Measurements from ENCODE around the gene CHMP6.

The CHMP6 gene

DNA sequence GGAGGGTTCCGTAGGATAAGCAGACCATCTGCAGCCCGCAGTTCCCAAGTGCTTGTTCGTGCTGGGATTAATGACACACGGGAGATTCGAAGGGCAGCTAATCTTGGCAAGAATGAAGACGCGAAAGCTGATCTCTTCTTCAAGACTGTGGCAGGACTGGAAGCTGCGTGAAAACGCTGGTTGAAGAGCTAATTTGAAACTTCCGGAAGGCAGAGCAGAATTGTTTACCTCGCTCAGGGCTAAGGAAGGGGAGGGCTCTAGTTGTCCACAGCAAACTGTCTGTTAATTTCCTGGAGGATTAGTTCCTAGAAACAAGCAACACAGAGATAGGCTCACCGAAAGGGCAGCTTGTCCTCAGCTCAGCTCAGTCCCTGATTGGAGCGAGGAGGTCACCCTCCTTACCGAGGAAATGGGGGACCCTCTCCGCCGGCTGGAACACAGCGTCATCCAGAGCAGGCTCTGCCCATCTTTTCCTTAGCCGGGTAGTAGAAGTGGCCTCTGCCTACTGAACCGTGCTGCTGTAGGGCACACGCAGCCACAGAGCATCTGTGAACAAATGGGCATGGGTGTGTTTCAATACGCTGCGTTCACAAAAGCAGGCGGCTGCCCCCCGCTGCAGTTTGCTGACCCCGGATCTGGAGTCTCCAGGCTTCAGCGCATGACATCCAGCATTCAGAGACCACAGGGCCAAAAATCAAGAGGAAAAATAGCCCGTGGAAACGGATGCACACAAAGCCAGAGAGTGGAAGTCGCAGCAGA lies 26.6 kb downstream of the CHMP6 start:
- peak overlapping the region; percentile 15; the same call in 1 of the 2 replicates for H3K4me3 ChIP-seq (ENCODE audit: low read length)
- no peak for TF ChIP-seq ZNF274 (IDR thresholded peaks at IDR 0.05; ENCODE audit: low read depth, low read length)

DNA sequence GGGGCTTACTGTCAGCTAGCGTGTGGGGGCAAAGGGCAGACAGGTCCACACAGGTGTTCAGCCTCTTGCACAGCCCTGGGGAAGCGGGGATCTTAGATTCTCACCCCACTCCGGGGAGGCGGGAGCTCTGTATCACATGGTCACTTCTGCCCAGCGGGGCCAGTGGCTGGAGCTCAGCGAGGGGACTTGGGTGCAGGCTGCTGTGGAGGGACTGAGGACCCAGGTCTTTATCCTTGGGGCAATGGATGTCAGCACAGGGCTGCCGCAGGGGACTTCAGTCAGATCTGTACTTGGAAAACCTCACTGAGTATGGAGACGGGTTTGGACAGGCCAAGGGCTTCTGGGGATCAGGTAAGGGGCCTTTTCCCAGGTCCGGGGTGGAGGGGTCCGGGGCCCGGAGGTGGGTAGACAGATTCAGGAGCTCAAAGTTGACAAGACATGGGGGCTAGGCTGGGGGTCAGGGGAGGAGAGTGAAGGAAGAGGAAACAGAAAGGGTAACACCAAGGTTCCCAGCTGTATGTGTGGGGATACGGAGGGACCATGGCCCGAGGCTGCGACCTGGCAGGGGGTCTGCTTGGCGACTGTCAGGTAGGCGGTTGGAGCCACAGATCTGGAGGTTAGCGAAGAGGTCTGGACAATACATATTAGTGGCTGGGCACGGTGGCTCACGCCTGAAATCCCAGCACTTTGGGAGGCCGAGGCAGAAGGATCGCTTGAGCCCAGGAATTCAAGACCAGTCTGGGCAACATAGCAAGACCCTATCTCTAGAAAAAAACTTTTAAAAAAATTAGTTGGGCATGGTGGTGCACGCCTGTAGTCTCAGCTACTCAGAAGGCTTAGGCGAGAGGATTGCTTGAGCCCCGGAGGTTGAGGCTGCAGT lies 28.2 kb downstream of the CHMP6 start:
- no peak overlapping the region for H3K4me3 ChIP-seq (ENCODE audit: low read length)
- TF ChIP-seq ZNF274 (IDR thresholded peaks at IDR 0.05; ENCODE audit: low read depth, low read length) = no peak

DNA sequence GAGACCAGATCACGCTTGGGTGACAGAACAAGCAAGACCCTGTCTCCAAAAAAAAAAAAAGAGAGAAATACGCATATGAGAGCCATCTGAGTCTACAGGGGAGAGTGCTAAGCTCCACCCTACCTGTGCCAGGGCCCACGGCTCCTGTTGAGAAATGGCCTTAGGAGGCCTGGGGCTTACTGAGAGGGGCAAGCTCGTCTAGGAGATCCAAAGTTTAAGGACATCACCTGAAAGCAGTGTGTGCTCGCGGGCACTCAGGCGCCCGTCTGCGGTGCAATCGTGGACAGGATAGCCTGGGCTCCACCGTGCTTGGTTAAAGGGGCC lies 28.8 kb downstream of the CHMP6 start:
- H3K4me3 ChIP-seq (ENCODE audit: low read length) = no peak overlapping the region
- no peak for TF ChIP-seq ZNF274 (IDR thresholded peaks at IDR 0.05; ENCODE audit: low read depth, low read length)

DNA sequence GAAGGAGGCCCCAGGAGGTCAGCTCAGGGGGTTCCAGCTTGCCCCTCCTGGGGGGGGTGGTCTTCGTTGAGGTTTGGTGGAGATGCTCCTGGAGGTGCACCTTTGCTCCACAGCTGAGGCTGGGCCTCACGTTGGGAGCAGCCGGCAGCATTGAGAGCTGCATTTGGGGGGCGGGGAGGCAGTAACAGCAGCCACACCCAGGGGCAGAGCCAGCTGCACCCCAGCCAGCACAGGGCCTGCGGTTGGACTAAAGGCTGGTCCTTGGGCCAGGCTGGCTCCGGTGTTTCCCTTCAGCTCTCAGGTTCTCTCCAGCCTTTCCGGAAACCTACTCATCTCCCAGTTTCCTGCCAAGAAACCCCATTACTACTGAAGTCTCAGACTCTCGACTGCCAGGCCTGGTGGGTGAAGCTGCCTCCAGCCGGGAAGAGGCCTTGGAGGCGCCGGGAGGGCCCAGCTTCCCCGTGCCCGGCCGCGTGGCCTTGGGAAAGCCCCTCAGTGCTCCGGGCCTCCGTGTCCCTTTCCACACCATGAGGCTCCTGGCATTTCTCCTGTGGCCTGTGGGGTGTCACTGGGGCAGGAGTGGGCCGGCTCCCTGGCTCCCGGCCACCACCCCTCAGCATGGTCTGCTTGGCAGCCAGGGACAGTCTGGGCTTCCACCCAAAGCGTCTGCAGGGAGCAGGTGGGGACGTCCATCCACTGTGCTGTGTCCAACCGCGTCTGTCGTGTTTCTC lies 29.3 kb downstream of the CHMP6 start:
- no peak for TF ChIP-seq ZNF274 (IDR thresholded peaks at IDR 0.05; ENCODE audit: low read depth, low read length)
- no peak overlapping the region for H3K4me3 ChIP-seq (ENCODE audit: low read length)

DNA sequence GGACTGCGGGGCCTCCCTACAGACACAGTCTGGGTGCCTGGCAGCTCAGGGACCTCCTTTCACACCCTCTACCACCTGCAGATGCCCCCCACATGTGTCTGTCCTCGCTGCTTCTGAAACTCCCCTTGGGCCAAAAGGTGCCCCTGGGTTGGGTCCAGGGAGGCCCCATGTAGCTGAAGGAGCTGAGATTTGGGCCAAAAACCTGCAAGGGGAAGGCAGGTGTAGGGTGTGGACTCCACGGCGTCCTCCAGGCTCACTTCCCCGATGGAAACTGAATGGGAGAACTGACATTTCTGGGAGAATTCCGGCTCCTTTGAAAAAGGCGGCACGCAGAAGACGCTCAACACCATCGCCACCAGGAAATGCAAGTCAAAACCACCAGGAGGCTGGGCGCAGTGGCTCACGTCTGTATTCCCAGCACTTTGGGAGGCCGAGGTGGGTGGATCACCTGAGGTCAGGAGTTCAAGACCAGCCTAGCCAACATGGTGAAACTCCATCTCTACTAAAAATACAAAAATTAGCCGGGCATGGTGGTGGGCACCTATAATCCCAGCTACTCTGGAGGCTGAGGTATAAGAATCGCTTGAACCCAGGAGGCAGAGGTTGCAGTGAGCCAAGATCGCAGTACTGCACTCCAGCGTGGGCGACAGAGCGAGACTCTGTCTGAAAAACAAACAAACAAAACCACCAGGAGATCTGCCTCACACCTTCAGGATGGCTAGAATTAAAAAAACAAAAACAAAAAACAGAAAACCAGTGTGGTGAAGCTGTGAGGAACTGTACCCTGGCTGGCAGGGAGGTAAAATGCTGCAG lies 30.1 kb downstream of the CHMP6 start:
- no peak for TF ChIP-seq ZNF274 (IDR thresholded peaks at IDR 0.05; ENCODE audit: low read depth, low read length)

DNA sequence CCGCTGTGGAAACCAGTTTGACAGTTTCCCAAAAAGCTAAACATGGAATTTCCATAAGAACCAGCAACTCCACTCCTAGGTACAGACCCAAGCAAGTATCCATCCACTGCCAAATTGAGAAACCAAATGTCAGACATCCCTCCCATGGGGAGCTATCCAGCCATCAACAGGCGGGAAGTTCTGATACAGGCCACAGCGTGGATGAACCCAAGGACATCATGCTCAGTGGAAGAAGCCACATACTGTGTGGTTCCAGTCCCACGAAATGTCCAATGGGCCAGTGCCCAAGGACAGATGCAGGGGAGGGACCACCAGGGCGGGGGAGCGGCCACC lies 30.7 kb downstream of the CHMP6 start:
- no peak for TF ChIP-seq ZNF274 (IDR thresholded peaks at IDR 0.05; ENCODE audit: low read depth, low read length)

More for the DNA sequence above, 30.1 kb downstream of the CHMP6 start:
- no peak overlapping the region for H3K4me3 ChIP-seq (ENCODE audit: low read length)

DNA sequence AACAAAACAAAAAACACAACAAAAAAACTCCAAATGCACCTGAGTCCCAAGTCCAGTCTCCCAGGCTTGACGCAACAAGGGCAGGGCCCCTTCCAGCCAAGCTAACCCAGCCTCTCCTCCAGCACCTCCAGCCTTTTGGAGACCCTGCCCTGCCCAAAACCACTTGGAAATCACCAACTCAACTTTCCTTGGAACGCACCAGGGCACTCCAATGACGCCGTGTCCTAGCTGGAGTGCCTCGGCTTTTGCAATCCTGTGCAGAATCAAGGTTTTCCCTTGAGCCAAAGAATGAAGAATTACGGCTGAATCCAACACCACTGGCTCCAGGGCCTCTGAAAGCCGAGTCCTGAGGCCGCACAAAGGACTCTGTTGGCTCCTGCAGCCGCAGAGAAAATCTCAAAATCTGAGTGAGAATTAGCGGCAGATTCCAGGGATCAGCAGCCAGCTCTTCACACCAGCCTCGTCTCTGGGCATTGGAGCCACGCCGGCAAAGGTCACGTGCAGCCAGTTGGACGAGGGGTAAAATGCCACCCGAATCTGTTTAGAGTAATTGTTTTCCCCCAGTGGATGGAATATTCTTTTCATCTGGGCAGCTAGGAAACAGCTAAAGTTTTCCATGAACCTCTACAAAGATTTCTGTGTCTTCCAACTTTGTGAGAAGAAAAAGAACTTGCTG lies 33.6 kb downstream of the CHMP6 start:
- TF ChIP-seq ZNF274 (IDR thresholded peaks at IDR 0.05; ENCODE audit: low read depth, low read length) = no peak
- H3K4me3 ChIP-seq (ENCODE audit: low read length) = no peak overlapping the region

More for the DNA sequence above, 30.7 kb downstream of the CHMP6 start:
- H3K4me3 ChIP-seq (ENCODE audit: low read length) = no peak overlapping the region

DNA sequence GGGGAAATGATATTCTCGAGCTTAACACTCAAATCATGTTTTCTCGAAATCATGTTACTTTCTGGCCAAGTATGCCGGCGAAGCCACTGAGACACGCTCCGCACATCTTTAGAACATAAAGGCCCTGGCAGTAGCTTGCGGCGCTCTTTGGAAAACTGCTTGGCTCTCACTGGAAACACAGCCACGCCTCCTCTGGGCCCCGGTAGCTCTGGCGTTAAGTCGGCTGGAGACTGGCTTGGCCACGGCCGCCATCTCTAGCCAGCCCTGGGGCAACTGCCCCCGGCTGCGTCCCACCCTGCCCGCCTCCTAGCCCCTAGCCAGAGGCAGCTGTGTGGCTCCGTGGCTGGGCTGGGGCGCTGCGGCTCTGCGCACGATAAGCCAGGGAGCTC lies 34.1 kb downstream of the CHMP6 start:
- TF ChIP-seq ZNF274 (IDR thresholded peaks at IDR 0.05; ENCODE audit: low read depth, low read length) = no peak
- no peak overlapping the region for H3K4me3 ChIP-seq (ENCODE audit: low read length)

DNA sequence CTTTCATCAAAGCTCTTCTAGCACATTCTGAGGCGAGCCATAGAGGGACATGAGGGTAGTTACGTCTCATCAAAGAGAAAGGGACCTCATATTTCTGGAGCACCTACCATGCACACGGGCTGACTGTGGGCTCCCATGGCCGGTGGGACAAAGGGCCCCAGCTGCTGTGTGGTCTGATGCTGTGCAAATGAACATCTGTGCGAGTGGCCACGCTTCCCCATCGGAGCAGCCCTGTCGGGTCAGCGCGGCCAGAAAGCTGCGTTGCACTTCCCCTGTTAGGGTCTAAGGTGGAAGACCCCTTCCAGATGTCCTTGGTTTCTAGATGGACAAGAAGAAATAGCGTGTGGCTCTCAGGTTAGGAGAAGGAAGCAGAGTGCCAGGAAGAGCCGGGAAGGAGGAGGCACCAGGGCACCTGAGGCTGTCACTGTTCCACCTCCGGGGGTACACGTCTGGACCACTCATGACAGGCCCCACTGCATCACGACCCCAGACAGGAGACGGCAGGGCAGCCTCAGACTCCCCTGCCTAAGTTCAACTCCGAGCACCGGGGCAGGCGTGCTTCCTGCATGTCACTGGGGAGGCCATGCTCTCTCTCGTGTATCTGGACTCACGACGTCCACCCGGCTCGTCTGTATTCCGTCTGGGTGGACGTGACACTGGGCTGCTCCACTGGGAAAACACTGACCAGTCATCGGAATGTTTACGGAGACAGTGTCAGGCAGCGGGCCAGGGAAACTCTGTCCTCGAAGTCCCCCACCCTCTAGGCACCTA lies 34.8 kb downstream of the CHMP6 start:
- TF ChIP-seq ZNF274 (IDR thresholded peaks at IDR 0.05; ENCODE audit: low read depth, low read length) = no peak
- H3K4me3 ChIP-seq (ENCODE audit: low read length) = no peak overlapping the region

DNA sequence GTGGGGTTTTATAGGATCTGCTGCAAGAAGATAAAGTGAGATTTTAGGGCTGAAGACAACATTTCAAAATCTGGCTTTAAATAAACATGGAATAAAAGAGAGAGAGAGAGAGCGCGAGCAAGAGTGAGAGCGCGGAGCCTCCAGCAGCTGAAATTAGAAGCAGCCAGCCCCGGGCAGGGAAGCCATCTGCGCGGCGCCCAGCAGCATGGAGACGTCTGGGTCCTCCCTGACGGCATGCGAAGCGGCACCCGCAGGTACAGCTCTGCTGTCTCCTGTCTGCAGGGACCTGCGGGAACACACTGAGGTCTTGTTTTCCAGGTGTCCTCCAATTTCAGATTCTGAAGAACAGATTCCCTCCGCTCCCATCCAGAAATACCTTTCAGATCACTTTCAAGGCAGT lies 35.4 kb downstream of the CHMP6 start:
- no peak overlapping the region for H3K4me3 ChIP-seq (ENCODE audit: low read length)
- TF ChIP-seq ZNF274 (IDR thresholded peaks at IDR 0.05; ENCODE audit: low read depth, low read length) = no peak

DNA sequence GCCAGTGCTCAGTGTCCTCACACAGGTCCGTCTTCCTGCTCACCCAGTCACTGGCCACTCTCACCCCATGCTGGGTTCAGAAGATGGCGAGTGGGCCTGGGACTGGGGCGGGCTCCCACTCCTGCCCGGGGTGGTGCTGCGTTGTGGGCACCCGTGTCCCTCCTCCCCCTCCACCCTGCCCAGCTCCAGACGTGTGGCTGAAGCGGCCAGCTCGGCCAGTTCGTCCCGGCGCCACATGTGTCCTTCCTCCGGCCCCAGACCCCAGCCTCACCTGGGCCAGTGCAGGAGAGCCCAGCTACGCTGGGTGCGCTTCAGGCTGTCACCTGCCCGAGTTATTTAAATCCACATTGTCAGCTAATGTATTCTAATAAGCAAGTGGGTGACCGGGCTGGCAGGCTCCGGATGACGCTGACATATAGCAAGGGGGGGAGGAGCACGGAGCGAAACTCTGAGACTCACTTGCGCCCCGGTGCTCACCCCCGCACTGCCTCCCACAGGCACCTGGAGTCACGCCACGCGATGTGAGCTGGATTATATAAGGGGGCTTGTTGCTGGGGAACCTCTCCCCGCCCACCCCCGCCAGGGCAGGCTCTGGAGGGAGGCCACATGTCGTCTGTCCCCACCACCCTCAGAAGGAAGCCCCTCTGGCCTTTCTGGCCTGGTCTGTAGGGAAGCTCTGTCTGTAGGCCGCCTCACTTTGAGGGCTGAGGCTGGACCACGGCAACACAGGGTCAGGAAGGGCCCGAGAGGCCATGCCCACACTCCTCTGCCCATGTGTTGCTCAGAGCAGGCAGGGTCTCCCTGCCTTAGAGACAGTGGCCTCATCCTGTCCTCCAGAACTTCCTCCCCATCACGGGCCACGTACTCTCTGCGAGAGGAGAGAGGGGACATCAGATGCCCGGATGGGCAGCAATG lies 36.2 kb downstream of the CHMP6 start:
- no peak for TF ChIP-seq ZNF274 (IDR thresholded peaks at IDR 0.05; ENCODE audit: low read depth, low read length)
- H3K4me3 ChIP-seq (ENCODE audit: low read length) = no peak overlapping the region

DNA sequence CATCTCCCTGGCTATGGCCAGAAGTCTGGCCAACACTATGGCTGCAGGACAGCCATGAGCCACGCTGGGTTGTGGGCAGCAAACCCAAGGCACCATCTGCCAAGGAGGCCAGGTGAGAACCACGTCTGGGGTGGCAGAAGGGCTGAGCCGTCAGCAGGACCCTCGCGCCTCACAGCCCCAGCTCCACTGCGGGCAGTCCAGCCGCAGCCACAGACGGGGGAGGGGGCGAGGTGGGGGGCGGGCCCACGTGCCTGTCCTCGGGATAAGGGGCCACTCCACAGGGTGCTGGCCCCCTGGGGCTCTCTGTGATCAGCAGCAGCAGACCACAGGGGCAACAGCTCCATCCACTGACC lies 36.8 kb downstream of the CHMP6 start:
- TF ChIP-seq ZNF274 (IDR thresholded peaks at IDR 0.05; ENCODE audit: low read depth, low read length) = no peak
- H3K4me3 ChIP-seq (ENCODE audit: low read length) = no peak overlapping the region
